PFSK-1 (cell line): ENCODE results near the gene STK32B.

Experiments used
- REST ChIP-seq, 2 experiments: IDR thresholded peaks; 2 replicates each; pipeline versions ENCODE4 v1.6.1 to v1.8.0; 2011 to 2012; ENCODE audit warnings: low read depth in 2 of 2, low read length in 2 of 2, control low read depth in 1 of 2, inconsistent platforms in 1 of 2, mild to moderate bottlenecking in 1 of 2, moderate library complexity in 1 of 2; ENCODE audit not compliant: insufficient read depth in 1 of 2
- SIN3A ChIP-seq: IDR thresholded peaks from 2 replicates; pipeline ENCODE4 v1.6.1; 2012; ENCODE audit warnings: mild to moderate bottlenecking, low read length, moderate library complexity, borderline replicate concordance; ENCODE audit not compliant: insufficient read depth
- TAF1 ChIP-seq: IDR thresholded peaks from 2 replicates; pipeline ENCODE4 v1.6.1; 2012; ENCODE audit warnings: low read length, control low read depth, borderline replicate concordance; ENCODE audit not compliant: insufficient read depth

GRCh38 chr4:5096261-5096660, 45.0 kb downstream of the STK32B start:
- no peak for TF ChIP-seq REST (IDR thresholded peaks at IDR 0.05; ENCODE audit: insufficient read depth in 1 of 2, low read depth in 2 of 2, low read length in 2 of 2)
- no peak for TF ChIP-seq SIN3A
- TF ChIP-seq TAF1 = no peak
